GM19395 (cell line): ENCODE measurements around the gene DLGAP3.

ENCODE experiments used
- ATAC-seq: cut with Tn5 transposase; IDR thresholded peaks from one replicate; pipeline ENCODE4 v1.9.1; 2021; ENCODE audit warnings: mild to moderate bottlenecking, moderate library complexity; ENCODE audit not compliant: unreplicated experiment

DLGAP3 gene

GRCh38 chr1:34868230-34869049 is 61.0 kb downstream of the DLGAP3 start:
- no peak for ATAC-seq

- no peak for ATAC-seq
Measured at GRCh38 chr1:34867415-34867814, 62.0 kb downstream of the DLGAP3 start.

GRCh38 chr1:34866762-34867109 is 62.7 kb downstream of the DLGAP3 start:
- no peak for ATAC-seq

- peak; percentile 81 for ATAC-seq
Measured at GRCh38 chr1:34865981-34866761, 63.3 kb downstream of the DLGAP3 start.

- ATAC-seq: no peak
Measured at GRCh38 chr1:34865573-34865972, 63.9 kb downstream of the DLGAP3 start.

GRCh38 chr1:34864759-34865158 is 64.7 kb downstream of the DLGAP3 start:
- ATAC-seq: no peak

- ATAC-seq: no peak
Measured at GRCh38 chr1:34863501-34863900, 65.9 kb downstream of the DLGAP3 start.

- peak; percentile 97 for ATAC-seq
Measured at GRCh38 chr1:34859446-34860200, 69.8 kb downstream of the DLGAP3 start, which contains the start of gene SMIM12. SMIM12 (minus strand) TSS chr1:34859749; CDS start chr1:34855977, 3,772 bp downstream.

GRCh38 chr1:34858901-34859445 is 70.5 kb downstream of the DLGAP3 start:
- peak; percentile 29 for ATAC-seq

- no peak for ATAC-seq
Measured at GRCh38 chr1:34856697-34857096, 72.8 kb downstream of the DLGAP3 start.

- ATAC-seq: peak; percentile 92
Measured at GRCh38 chr1:34852677-34853217, 76.7 kb downstream of the DLGAP3 start.

- no peak for ATAC-seq
Measured at GRCh38 chr1:34851431-34852105, 77.9 kb downstream of the DLGAP3 start.

GRCh38 chr1:34850382-34850781 is 79.1 kb downstream of the DLGAP3 start:
- no peak for ATAC-seq

GRCh38 chr1:34847094-34847493 is 82.4 kb downstream of the DLGAP3 start:
- no peak for ATAC-seq

GRCh38 chr1:34846265-34846664 is 83.2 kb downstream of the DLGAP3 start:
- ATAC-seq: no peak

GRCh38 chr1:34845131-34845901 is 84.1 kb downstream of the DLGAP3 start:
- ATAC-seq: no peak

GRCh38 chr1:34844252-34844634 is 85.2 kb downstream of the DLGAP3 start:
- no peak for ATAC-seq

GRCh38 chr1:34843392-34844251 is 85.8 kb downstream of the DLGAP3 start:
- ATAC-seq: no peak
